AG09309 (cell line): ENCODE data around the gene CRYBA2.

Experiments used
- DNase-seq: peaks from one replicate; pipeline ENCODE4 v3.0.0-alpha.2; 2010; ENCODE audit warnings: low read depth
- H3K4me3 ChIP-seq: 2 replicates; pipeline ENCODE4 v1.5.1; 2011; ENCODE audit warnings: mild to moderate bottlenecking, low read depth, low read length, moderate library complexity; ENCODE audit not compliant: control insufficient read depth
- CTCF ChIP-seq: IDR thresholded peaks from 2 replicates; pipeline ENCODE4 v1.5.1; 2011; ENCODE audit warnings: mild to moderate bottlenecking, low read depth, low read length, inconsistent platforms; ENCODE audit not compliant: insufficient read depth, control insufficient read depth; ENCODE audit errors: missing control alignments

Gene CRYBA2

GRCh38 chr2:219000569-219000960, 7.3 kb upstream of the CRYBA2 start:
- no peak overlapping the region for H3K4me3 ChIP-seq
- TF ChIP-seq CTCF = no peak
- DNase-seq = no peak

DNA sequence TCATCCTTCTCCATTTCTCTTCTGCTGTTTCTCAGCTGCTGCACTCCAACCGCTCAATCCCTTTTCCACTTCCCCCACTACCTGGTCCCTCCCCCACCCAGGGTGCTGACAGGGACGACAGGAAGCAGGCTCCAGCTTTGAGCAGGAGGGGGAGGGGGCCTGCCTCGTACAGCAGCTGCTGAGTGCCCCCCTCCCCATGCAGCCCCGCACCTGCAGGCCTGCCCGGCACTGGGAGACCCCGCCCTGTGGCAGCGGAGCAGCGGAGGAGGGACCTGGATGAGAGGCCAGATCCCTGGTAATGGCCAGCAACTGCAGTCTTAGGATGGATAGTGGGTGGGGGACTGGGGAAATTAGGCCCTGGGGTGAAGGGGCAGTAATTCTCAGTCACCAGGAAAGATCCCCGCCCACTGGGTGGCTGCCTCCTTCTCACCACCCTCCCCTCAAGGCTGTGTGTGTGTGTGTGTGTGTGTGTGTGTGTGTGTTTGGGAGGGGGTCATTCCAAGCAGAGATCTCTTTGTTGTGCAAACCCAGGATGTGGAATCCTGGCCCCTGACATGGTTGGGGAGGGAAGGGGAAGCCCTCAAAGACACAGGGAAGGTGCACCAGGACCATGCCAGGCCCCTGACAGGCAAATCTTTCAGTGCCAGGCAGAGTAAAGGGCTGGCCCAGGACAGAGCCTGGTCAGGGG, 6.8 kb upstream of the CRYBA2 start:
- no peak overlapping the region for H3K4me3 ChIP-seq
- TF ChIP-seq CTCF = no peak
- no peak for DNase-seq

DNA sequence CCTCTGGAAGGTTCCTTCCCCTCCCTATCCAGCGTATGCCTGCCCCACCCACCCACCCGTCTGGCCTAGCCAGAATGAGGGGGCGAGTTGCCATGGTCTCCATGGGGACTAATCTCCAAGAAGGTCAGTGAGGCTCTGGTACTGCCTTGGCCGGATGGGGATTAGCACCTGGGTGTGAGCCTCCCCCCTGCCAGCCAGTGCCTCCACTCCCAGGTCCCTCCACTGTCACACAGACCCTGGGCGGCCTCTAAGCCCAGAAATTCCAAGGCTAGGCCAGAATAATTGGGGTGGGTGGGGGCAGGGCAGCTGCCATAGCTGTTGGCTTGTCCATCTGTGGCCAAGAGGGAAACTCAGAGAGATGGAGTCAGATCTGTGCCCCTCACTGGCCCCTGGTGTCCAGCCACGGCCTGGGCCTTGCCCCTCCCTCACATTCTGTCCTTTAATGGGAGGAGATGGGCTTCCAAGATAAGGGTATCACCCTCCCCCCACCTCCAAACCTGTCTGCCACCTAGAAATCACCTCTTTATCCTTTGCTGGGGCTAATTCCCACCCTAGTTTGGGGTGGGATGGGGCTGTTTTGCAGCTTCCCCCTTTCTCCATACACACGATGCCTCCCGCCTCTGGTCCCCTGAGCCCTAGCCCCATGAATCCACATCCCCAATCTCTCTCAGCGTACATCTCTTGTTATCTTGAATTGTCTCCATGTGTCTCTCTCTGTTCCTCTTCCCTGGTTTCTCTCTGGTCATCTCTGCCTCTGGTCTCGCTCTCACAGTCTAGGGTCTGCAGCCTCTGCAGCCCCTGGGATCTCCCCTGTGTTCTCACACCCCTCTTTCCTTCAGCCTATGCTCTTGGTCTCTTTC, 6.0 kb upstream of the CRYBA2 start:
- no peak overlapping the region for H3K4me3 ChIP-seq
- DNase-seq = no peak
- no peak for TF ChIP-seq CTCF

GRCh38 chr2:218998414-218999002, 5.3 kb upstream of the CRYBA2 start:
- TF ChIP-seq CTCF = no peak
- DNase-seq = no peak
- H3K4me3 ChIP-seq = no peak overlapping the region

DNA sequence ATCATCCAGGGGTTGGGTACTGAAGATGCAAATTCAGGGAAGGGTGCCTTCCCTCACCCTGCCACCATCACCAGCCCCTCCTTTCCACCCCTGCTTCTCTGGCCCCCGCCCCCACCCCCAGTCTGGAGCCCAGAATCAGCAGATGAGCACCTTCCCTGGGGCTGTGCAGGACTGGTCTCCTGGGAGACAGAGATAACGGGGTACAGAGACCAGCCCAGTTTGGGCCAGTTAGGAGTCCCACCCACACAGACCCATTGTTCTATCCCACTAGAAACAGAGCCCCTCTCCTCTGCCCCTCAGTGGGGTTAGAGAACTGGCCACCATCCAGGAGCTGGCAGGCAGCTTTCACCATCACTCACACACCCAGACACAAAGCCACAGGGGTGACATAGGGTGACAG, 4.5 kb upstream of the CRYBA2 start:
- TF ChIP-seq CTCF = no peak
- no peak overlapping the region for H3K4me3 ChIP-seq
- no peak for DNase-seq

DNA sequence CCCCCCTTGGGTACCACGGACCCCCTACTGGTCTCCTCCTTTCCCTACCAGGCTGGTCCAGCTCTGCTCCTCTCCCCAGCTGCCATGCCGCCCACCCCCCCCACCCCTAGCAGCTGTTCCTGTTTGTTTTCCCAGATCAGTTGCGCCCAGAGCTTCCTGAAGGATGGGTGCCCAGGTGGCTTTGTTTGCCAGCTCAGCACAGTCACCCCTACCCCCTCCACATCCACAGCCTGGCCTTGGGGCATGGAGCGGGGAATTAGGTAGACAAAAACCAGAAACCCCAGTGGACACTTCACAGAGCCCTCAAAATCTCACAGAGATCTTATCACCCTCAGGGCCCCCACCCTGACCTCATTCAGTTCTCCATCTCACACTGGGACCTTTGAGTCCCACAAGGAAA, 3.7 kb upstream of the CRYBA2 start:
- H3K4me3 ChIP-seq = no peak overlapping the region
- TF ChIP-seq CTCF = no peak
- DNase-seq = no peak
